H9 (cell line): Measurements from ENCODE around the gene OTUB2. TPM values are rescaled to one million over a fixed set of nuclear protein-coding genes. Genes with fewer than 3 reads are reported as not detected.

Source experiments
- DNase-seq: peaks from one replicate; pipeline ENCODE4 v3.0.0-alpha.2; 2017
- H2AFZ ChIP-seq: one replicate; pipeline ENCODE4 v1.6.1; 2013; ENCODE audit warnings: mild to moderate bottlenecking, low read length, control low read depth, moderate library complexity
- H2AK5ac ChIP-seq: 2 replicates; pipeline ENCODE4 v1.6.1; 2013; ENCODE audit warnings: low read length, control low read depth, mixed read lengths; ENCODE audit not compliant: insufficient read length
- H2BK120ac ChIP-seq: one replicate; pipeline ENCODE4 v1.6.1; 2013; ENCODE audit warnings: low read depth, mild to moderate bottlenecking, low read length, control low read depth, inconsistent platforms; ENCODE audit not compliant: poor library complexity, severe bottlenecking
- H2BK12ac ChIP-seq: 2 replicates; pipeline ENCODE4 v1.6.1; 2013; ENCODE audit warnings: low read length, control low read depth, mixed read lengths, low read depth; ENCODE audit not compliant: insufficient read length
- H2BK15ac ChIP-seq: 2 replicates; pipeline ENCODE4 v1.6.1; 2013; ENCODE audit warnings: low read depth, low read length, control low read depth
- H2BK20ac ChIP-seq: one replicate; pipeline ENCODE4 v1.6.1; 2013; ENCODE audit warnings: low read depth, mild to moderate bottlenecking, low read length, control low read depth, inconsistent platforms; ENCODE audit not compliant: poor library complexity, severe bottlenecking
- H2BK5ac ChIP-seq: 2 replicates; pipeline ENCODE4 v1.6.1; 2013; ENCODE audit warnings: low read length, control low read depth, mixed read lengths; ENCODE audit not compliant: insufficient read length
- H3K14ac ChIP-seq: 2 replicates; pipeline ENCODE4 v1.6.1; 2013; ENCODE audit warnings: low read length, control low read depth; ENCODE audit not compliant: insufficient read depth
- H3K18ac ChIP-seq: 2 replicates; pipeline ENCODE4 v1.6.1; 2013; ENCODE audit warnings: low read depth, mild to moderate bottlenecking, mixed read lengths, low read length, control low read depth; ENCODE audit not compliant: insufficient read length
- H3K23ac ChIP-seq: 2 replicates; pipeline ENCODE4 v1.6.1; 2013; ENCODE audit warnings: low read length, control low read depth, mixed read lengths, low read depth; ENCODE audit not compliant: insufficient read length
- H3K23me2 ChIP-seq: 2 replicates; pipeline ENCODE4 v1.6.1; 2013; ENCODE audit warnings: low read depth, mild to moderate bottlenecking, mixed read lengths, low read length, control low read depth; ENCODE audit not compliant: insufficient read length, poor library complexity, severe bottlenecking
- H3K27ac ChIP-seq: 2 replicates; pipeline ENCODE4 v1.5.1; 2013; ENCODE audit warnings: low read length, control low read depth, mixed read lengths, low read depth; ENCODE audit not compliant: insufficient read length
- H3K27me3 ChIP-seq: 2 replicates; pipeline ENCODE4 v1.6.1; 2013; ENCODE audit warnings: low read length, control low read depth, inconsistent platforms; ENCODE audit not compliant: insufficient read depth
- H3K4ac ChIP-seq: 2 replicates; pipeline ENCODE4 v1.6.1; 2013; ENCODE audit warnings: low read depth, mild to moderate bottlenecking, control low read depth, inconsistent platforms, low read length, moderate library complexity
- H3K4me1 ChIP-seq: 2 replicates; pipeline ENCODE4 v1.6.1; 2013; ENCODE audit warnings: low read length, control low read depth, inconsistent platforms; ENCODE audit not compliant: insufficient read depth
- H3K4me2 ChIP-seq: 2 replicates; pipeline ENCODE4 v1.6.1; 2013; ENCODE audit warnings: low read length, control low read depth, mixed read lengths; ENCODE audit not compliant: insufficient read length, insufficient read depth
- H3K56ac ChIP-seq: 2 replicates; pipeline ENCODE4 v1.6.1; 2013; ENCODE audit warnings: low read depth, mild to moderate bottlenecking, mixed read lengths, low read length, control low read depth; ENCODE audit not compliant: insufficient read length
- H3K79me1 ChIP-seq: 2 replicates; pipeline ENCODE4 v1.6.1; 2013; ENCODE audit warnings: low read depth, mild to moderate bottlenecking, moderate library complexity, low read length, control low read depth, inconsistent platforms; ENCODE audit not compliant: insufficient read depth, poor library complexity, severe bottlenecking
- H3K79me2 ChIP-seq: 2 replicates; pipeline ENCODE4 v1.6.1; 2013; ENCODE audit warnings: low read length, control low read depth, inconsistent platforms; ENCODE audit not compliant: insufficient read depth
- H3K9ac ChIP-seq: 2 replicates; pipeline ENCODE4 v1.6.1; 2013; ENCODE audit warnings: low read length, control low read depth, mixed read lengths; ENCODE audit not compliant: insufficient read length; ENCODE audit errors: extremely low read depth
- H3K9me3 ChIP-seq: one replicate; pipeline ENCODE4 v1.6.1; 2013; ENCODE audit warnings: low read depth, low read length, inconsistent platforms; ENCODE audit not compliant: control insufficient read depth
- H3T11ph ChIP-seq: one replicate; pipeline ENCODE4 v1.6.1; 2013; ENCODE audit warnings: mild to moderate bottlenecking, low read length, control low read depth, inconsistent platforms
- H4K20me1 ChIP-seq: one replicate; pipeline ENCODE4 v1.6.1; 2013; ENCODE audit not compliant: control insufficient read depth, insufficient read length, insufficient read depth
- H4K5ac ChIP-seq: 2 replicates; pipeline ENCODE4 v1.6.1; 2013; ENCODE audit warnings: low read depth, mild to moderate bottlenecking, mixed read lengths, low read length, control low read depth; ENCODE audit not compliant: insufficient read length
- H4K8ac ChIP-seq: replicated peaks from 2 replicates; pipeline ENCODE4 v1.6.1; 2013; ENCODE audit warnings: low read length, control low read depth, mixed read lengths, low read depth; ENCODE audit not compliant: insufficient read length
- H4K91ac ChIP-seq: 2 replicates; pipeline ENCODE4 v1.6.1; 2013; ENCODE audit warnings: low read depth, mild to moderate bottlenecking, moderate library complexity, mixed read lengths, low read length, control low read depth; ENCODE audit not compliant: insufficient read length
- H3K27ac Mint-ChIP-seq, 3 experiments: 2 replicates in 2 of 3; 3 replicates in 1 of 3; pipeline ENCODE4 v1.8.0; 2020 to 2021; ENCODE audit warnings: mixed read lengths in 3 of 3, mild to moderate bottlenecking in 1 of 3, moderate library complexity in 1 of 3
- H3K27me3 Mint-ChIP-seq: 2 replicates; pipeline ENCODE4 v1.8.0; 2021; ENCODE audit warnings: low read depth, mild to moderate bottlenecking, moderate library complexity, mixed read lengths
- H3K36me3 Mint-ChIP-seq, 3 experiments: 2 replicates in 2 of 3; 3 replicates in 1 of 3; pipeline ENCODE4 v1.8.0; 2020 to 2021; ENCODE audit warnings: low read depth in 3 of 3, mixed read lengths in 3 of 3; ENCODE audit not compliant: insufficient read depth in 1 of 3
- H3K4me1 Mint-ChIP-seq, 2 experiments: 2 replicates each; pipeline ENCODE4 v1.8.0; 2020; ENCODE audit warnings: mixed read lengths in 2 of 2
- H3K4me3 Mint-ChIP-seq, 2 experiments: 2 replicates in 1 of 2; 3 replicates in 1 of 2; pipeline ENCODE4 v1.8.0; 2020 to 2021; ENCODE audit warnings: mild to moderate bottlenecking in 2 of 2, mixed read lengths in 2 of 2, moderate library complexity in 1 of 2
- H3K9me3 Mint-ChIP-seq, 2 experiments: 2 replicates in 1 of 2; 3 replicates in 1 of 2; pipeline ENCODE4 v1.8.0; 2020; ENCODE audit warnings: mild to moderate bottlenecking in 2 of 2, mixed read lengths in 2 of 2, moderate library complexity in 1 of 2
- CTCF ChIP-seq: fragments of 200-600 bp; sonication (generic); conservative IDR thresholded peaks from 3 replicates; pipeline ENCODE4 v1.8.0; 2021; ENCODE audit warnings: antibody characterized with exemption, mild to moderate bottlenecking
- WGBS: extraction: QIAGEN DNeasy Blood & Tissue Kit; methylation state at CpG from one replicate; pipeline ENCODE4 v1.1.7; 2013; ENCODE audit warnings: missing lambda C conversion rate, low lambda C conversion rate, mixed read lengths; ENCODE audit not compliant: insufficient read length; ENCODE audit errors: extremely low coverage; 5-methylcytosine and 5-hydroxymethylcytosine counted together
- total RNA-seq: library from RNA; stranded (reverse); gene quantifications from 2 replicates; pipeline ENCODE4 v1.2.1, GENCODE V29; 2021

Gene OTUB2
- total RNA-seq, 1 experiment from 2014 or later, result 3.6 TPM

- H2BK15ac ChIP-seq, result no peak overlapping the region
- H3K9me3 ChIP-seq, result no peaks in the 10 kb centered on the region
- no peak overlapping the region for H4K5ac ChIP-seq
- no peak overlapping the region for H3K14ac ChIP-seq
- no peak overlapping the region for H2BK12ac ChIP-seq
- H4K8ac ChIP-seq, result no peak overlapping the region
- Mint-ChIP-seq H3K9me3 (no peaks in the 10 kb centered on the region), H3K4me3 (no peak overlapping the region), H3K27ac (no peak overlapping the region), H3K36me3 (no peaks in the 10 kb centered on the region), H3K27me3 (peaks cover 5% of the 10 kb centered on the region), H3K4me1 (peaks cover 3 to 17% of the 10 kb centered on the region in 2 experiments; a peak in 3 of 4 replicates)
- no peaks in the 10 kb centered on the region for H3K23me2 ChIP-seq
- no peak overlapping the region for H3K9ac ChIP-seq
- H3K23ac ChIP-seq, result no peak overlapping the region
- H3K79me2 ChIP-seq, result no peaks in the 10 kb centered on the region
- H4K20me1 ChIP-seq, result no peaks in the 10 kb centered on the region
- no peak overlapping the region for H3K27ac ChIP-seq
- TF ChIP-seq CTCF, result no peak
- no peak overlapping the region for H4K91ac ChIP-seq
- H3T11ph ChIP-seq, result no peak overlapping the region
- no CpG with 5 or more reads among the region's 3 CpGs for WGBS
- H2BK120ac ChIP-seq, result no peak overlapping the region
- H2AK5ac ChIP-seq, result no peak overlapping the region
- H3K79me1 ChIP-seq, result no peaks in the 10 kb centered on the region
- H3K4ac ChIP-seq, result no peak overlapping the region
- no peak overlapping the region for H3K18ac ChIP-seq
- no peak overlapping the region for H3K4me2 ChIP-seq
- H2BK20ac ChIP-seq, result no peak overlapping the region
- H3K56ac ChIP-seq, result no peak overlapping the region
- no peak overlapping the region for H2AFZ ChIP-seq
- no peak overlapping the region for H2BK5ac ChIP-seq
- no peaks in the 10 kb centered on the region for H3K27me3 ChIP-seq
- no peaks in the 10 kb centered on the region for H3K4me1 ChIP-seq
- DNase-seq, result no peak
Measured at GRCh38 chr14:94008234-94008633, 17.9 kb upstream of the OTUB2 start.
